DMS114 treated with DMSO at 0.1 percent for 48 hours (cell line): ENCODE results near the gene ZNF69.

Experiments
- DNase-seq: peaks from one replicate; lab custom pipeline; 2025; ENCODE audit not compliant: unreplicated experiment; lab: John Stamatoyannopoulos, UW

The ZNF69 gene

DNA sequence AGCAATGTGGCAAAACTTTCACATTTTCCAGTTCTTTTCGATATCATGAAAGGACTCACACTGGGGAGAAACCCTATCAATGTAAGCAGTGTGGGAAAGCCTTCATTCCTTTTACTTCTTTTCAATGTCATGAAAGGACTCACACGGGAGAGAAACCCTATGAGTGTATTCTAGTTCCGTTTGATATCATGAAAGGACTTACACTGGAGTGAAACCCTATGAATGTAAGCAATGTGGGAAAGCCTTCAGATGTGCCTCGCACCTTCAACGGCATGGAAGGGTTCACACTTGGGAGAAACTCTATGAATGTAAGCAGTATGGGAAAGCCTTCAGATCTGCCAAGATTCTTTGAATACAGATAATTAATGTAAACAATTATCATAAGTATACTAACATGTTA lies 62.7 kb downstream of the ZNF69 start:
- no peak for DNase-seq
